Transverse colon (tissue), 4 donors: Measurements from ENCODE around the gene SPOCK2. TPM values are rescaled to one million over a fixed set of nuclear protein-coding genes. Genes with fewer than 3 reads are reported as not detected.

Experiments
- DNase-seq: peaks from one replicate; pipeline ENCODE4 v3.0.0-alpha.2; 2019
- H3K27ac ChIP-seq, 4 donors: fragments of 200-600 bp; sonication (generic); 2 replicates each; pipeline ENCODE4 v1.5.1; 2016 to 2018; ENCODE audit warnings: inconsistent platforms in 4 of 4
- H3K27me3 ChIP-seq: fragments of 200-600 bp; sonication (generic); 2 replicates; pipeline ENCODE4 v1.5.1; 2017; ENCODE audit warnings: inconsistent platforms
- H3K36me3 ChIP-seq, 4 donors: fragments of 200-600 bp; sonication (generic); 2 replicates each; pipeline ENCODE4 v1.5.1; 2017 to 2019; ENCODE audit warnings: inconsistent platforms in 4 of 4
- H3K4me1 ChIP-seq, 4 donors: fragments of 200-600 bp; sonication (generic); 2 replicates each; pipeline ENCODE4 v1.5.1; 2017 to 2020; ENCODE audit warnings: inconsistent platforms in 4 of 4
- H3K4me3 ChIP-seq, 4 donors: fragments of 200-600 bp; sonication (generic); 1 replicate in 1 of 4; 2 replicates in 3 of 4; pipeline versions ENCODE4 v1.5.1 to v1.6.1; 2017 to 2019; ENCODE audit warnings: inconsistent platforms in 4 of 4
- H3K9me3 ChIP-seq, 2 donors: fragments of 200-600 bp; sonication (generic); 2 replicates each; pipeline ENCODE4 v1.5.1; 2017 to 2019; ENCODE audit warnings: inconsistent platforms in 2 of 2
- EP300 ChIP-seq: sonication (generic); formaldehyde crosslinking; IDR thresholded peaks from one replicate; pipeline ENCODE4 v1.6.1; 2017; ENCODE audit warnings: antibody characterized with exemption, low read depth
- POLR2A ChIP-seq: fragments of 450-650 bp; IDR thresholded peaks from one replicate; pipeline ENCODE4 v1.6.1; 2016; ENCODE audit warnings: antibody characterized with exemption, mild to moderate bottlenecking, moderate library complexity
- POLR2AphosphoS5 ChIP-seq, 3 donors: sonication (generic); formaldehyde crosslinking; IDR thresholded peaks; one replicate each; pipeline ENCODE4 v1.6.1; 2016; ENCODE audit warnings: antibody characterized with exemption in 3 of 3
- WGBS, 2 donors: methylation state at CpG; one replicate each; pipeline ENCODE4 v1.1.5; 2018; ENCODE audit warnings: low coverage in 1 of 2; 5-methylcytosine and 5-hydroxymethylcytosine counted together
- in situ Hi-C, 4 donors: fragments of 200-750 bp; cut with MboI; loops; one replicate each; pipeline versions ENCODE4 v1.15.0 to v1.15.1; 2017; ENCODE audit warnings: low sequenced_read_pairs in 3 of 4, low pct_ligation_motif_present in 1 of 4, low pct_unique_long_range_greater_than_20kb in 1 of 4
- intact Hi-C: fragments of 100-400 bp; cut with DNase I; formaldehyde crosslinking; loops from one replicate; pipeline ENCODE4 v1.15.1; 2023; ENCODE audit warnings: low total_unique reads
- total RNA-seq, 4 donors: library from RNA; depleted of rRNA; stranded (reverse); fragments of >200 nt; gene quantifications; one replicate each; pipeline ENCODE4 v1.1.0, GENCODE V29; 2016
- TF ChIP-seq, protein P1 (sequence below), 5 experiments: fragments of 200-600 bp in 3 of 5; fragments of 450-650 bp in 2 of 5; sonication (generic) in 3 of 5; IDR thresholded peaks; 1 replicate in 2 of 5; 2 replicates in 3 of 5; pipeline ENCODE4 v1.5.1; 2016 to 2017; ENCODE audit warnings: antibody characterized with exemption in 5 of 5, inconsistent platforms in 3 of 5, mild to moderate bottlenecking in 2 of 5, moderate library complexity in 1 of 5

SPOCK2 gene
- total RNA-seq, 4 donors from 2014 or later = 6.0 to 24.7 (median 9.3) TPM

- in situ Hi-C loops (no loop called here), intact Hi-C loops (no loop called here)
- no peak for DNase-seq
- peaks cover 21 to 43% (median 29%) of the 10 kb centered on the region in 4 donors for H3K4me1 ChIP-seq
- H3K36me3 ChIP-seq = no peaks in the 10 kb centered on the region
- no peaks in the 10 kb centered on the region for H3K9me3 ChIP-seq
- H3K27me3 ChIP-seq = no peaks in the 10 kb centered on the region
- TF ChIP-seq POLR2A = no peak
- TF ChIP-seq EP300 = no peak
- TF ChIP-seq, protein P1, sequence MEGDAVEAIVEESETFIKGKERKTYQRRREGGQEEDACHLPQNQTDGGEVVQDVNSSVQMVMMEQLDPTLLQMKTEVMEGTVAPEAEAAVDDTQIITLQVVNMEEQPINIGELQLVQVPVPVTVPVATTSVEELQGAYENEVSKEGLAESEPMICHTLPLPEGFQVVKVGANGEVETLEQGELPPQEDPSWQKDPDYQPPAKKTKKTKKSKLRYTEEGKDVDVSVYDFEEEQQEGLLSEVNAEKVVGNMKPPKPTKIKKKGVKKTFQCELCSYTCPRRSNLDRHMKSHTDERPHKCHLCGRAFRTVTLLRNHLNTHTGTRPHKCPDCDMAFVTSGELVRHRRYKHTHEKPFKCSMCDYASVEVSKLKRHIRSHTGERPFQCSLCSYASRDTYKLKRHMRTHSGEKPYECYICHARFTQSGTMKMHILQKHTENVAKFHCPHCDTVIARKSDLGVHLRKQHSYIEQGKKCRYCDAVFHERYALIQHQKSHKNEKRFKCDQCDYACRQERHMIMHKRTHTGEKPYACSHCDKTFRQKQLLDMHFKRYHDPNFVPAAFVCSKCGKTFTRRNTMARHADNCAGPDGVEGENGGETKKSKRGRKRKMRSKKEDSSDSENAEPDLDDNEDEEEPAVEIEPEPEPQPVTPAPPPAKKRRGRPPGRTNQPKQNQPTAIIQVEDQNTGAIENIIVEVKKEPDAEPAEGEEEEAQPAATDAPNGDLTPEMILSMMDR (IDR thresholded peaks at IDR 0.05) = no peak
- H3K4me3 ChIP-seq = no peak overlapping the region
- peak overlapping the region in 1 of 4 donors; percentile 52 for H3K27ac ChIP-seq
- WGBS, 2 donors = 82 to 94% methylated on average over 8 to 13 of the region's 13 CpGs
These were observed 75.0 kb downstream of the SPOCK2 start for GRCh38 chr10:72013202-72013945.

DNA sequence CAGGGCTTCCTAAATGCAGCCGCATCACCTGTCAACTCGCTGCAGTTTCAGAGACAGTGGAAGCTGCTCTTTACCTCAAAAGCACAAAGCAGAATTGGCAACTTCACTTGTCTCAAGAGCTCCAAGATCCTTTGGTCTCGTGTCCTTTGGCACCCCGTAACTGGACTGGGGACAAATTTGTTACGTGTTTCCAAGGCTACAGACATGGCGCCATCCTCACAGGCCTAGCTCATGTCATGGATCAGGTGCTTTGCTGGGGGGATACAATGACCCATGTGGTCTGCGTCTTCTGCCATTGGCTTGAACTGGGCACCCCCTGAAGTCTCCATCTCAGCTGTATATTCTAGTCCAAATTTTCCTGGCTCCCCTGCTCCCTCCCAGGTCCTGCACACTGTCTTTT, 75.6 kb downstream of the SPOCK2 start:
- in situ Hi-C loops = no loop called here
- 89% methylated on average over 7 of the region's 7 CpGs; no CpG with 5 or more reads in 1 of the 2 donors for WGBS, 2 donors

DNA sequence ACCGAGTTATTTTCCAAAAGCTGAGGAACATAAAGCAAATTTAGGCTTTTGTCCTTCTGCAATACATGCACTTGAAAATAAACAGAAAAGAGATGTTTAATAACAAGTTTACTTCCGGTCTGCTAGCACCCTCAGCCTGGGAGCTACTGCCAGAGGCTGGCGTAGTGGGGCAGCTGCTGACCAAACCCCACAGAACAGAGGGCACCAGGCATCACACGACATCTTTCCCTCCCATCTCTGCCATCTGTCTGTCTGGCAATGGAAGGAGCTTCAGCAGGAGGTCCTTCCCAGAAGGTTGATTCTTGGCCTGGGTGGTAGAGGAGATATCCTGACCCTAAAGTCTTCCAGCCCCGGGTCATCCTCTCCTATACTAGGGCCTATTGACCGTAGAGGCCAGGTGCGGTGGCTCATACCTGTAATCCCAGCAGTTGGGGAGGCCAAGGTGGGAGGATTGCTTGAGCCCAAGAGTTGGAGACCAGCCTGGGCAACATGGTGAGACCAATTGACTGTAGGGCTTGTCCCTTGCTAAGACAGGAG, 76.3 kb downstream of the SPOCK2 start:
- WGBS, 2 donors = 85 to 86% methylated on average over 4 to 7 of the region's 7 CpGs
- Histone ChIP-seq H3K27ac (peak overlapping the region in 1 of 4 donors; percentile 94), H3K9me3 (no peaks in the 10 kb centered on the region), H3K4me1 (peaks cover 21 to 40% (median 28%) of the 10 kb centered on the region in 4 donors), H3K27me3 (no peaks in the 10 kb centered on the region), H3K36me3 (no peaks in the 10 kb centered on the region), H3K4me3 (no peak overlapping the region)
- DNase-seq = no peak
- intact Hi-C loops = no loop called here
- in situ Hi-C loops = no loop called here
- TF ChIP-seq POLR2AphosphoS5 (IDR thresholded peaks at IDR 0.05) = no peak
- no peak for TF ChIP-seq POLR2A
- TF ChIP-seq, protein P1 (IDR thresholded peaks at IDR 0.05) = no peak
- TF ChIP-seq EP300 = no peak

More for the DNA sequence above, 75.6 kb downstream of the SPOCK2 start:
- no peak for DNase-seq
- Histone ChIP-seq H3K27me3 (no peaks in the 10 kb centered on the region), H3K4me3 (no peak overlapping the region), H3K9me3 (no peaks in the 10 kb centered on the region), H3K27ac (peak overlapping the region in 1 of 4 donors; percentile 94), H3K4me1 (peaks cover 21 to 47% (median 32%) of the 10 kb centered on the region in 4 donors), H3K36me3 (no peaks in the 10 kb centered on the region)
- no peak for TF ChIP-seq POLR2A
- TF ChIP-seq POLR2AphosphoS5 (IDR thresholded peaks at IDR 0.05) = no peak
- TF ChIP-seq, protein P1 (IDR thresholded peaks at IDR 0.05) = no peak
- no peak for TF ChIP-seq EP300
- intact Hi-C loops = no loop called here

DNA sequence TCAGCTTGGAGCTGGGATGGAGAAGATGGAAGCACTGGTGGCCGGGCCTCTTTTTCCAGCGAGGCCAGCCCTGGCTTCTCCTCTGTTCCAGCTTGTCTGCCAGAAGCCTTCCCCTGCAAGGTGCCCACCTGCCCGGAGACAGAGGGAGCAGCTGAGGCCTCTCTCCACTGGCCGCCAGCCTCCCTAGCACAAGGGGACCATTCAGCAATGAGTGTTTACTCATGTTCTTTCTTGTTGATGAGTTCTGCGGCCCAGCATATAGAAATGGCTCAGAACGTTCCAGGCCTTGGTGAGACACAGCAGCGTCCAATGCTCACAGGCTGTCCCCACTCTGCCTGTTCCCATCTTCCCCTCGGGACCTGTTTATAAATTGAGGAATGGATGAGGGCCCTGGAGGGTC, 76.9 kb downstream of the SPOCK2 start:
- TF ChIP-seq POLR2A (no peak), EP300 (no peak), POLR2AphosphoS5 (IDR thresholded peaks at IDR 0.05) (no peak)
- TF ChIP-seq, protein P1 (IDR thresholded peaks at IDR 0.05) = no peak
- 84% methylated on average over 8 of the region's 8 CpGs; no CpG with 5 or more reads in 1 of the 2 donors for WGBS, 2 donors
- H3K4me1 ChIP-seq = peaks cover 19 to 34% (median 23%) of the 10 kb centered on the region in 4 donors

More for the DNA sequence above, 76.9 kb downstream of the SPOCK2 start:
- Histone ChIP-seq H3K27ac (peak overlapping the region in 3 of 4 donors; percentile 75 to 94 (median 88)), H3K27me3 (no peaks in the 10 kb centered on the region), H3K36me3 (no peaks in the 10 kb centered on the region), H3K9me3 (no peaks in the 10 kb centered on the region), H3K4me3 (no peak overlapping the region)
- in situ Hi-C loops = no loop called here
- no peak for DNase-seq
- intact Hi-C loops = no loop called here
